Neural cell (in vitro differentiated cells): ENCODE measurements around the gene C3orf33. TPM values are rescaled to one million over a fixed set of nuclear protein-coding genes. Genes with fewer than 3 reads are reported as not detected.

Experiments used
- H2AFZ ChIP-seq: fragments of 200-600, 300-800 bp; sonication (generic), shearing (Covaris generic); 2 replicates; pipeline ENCODE4 v1.6.0; 2014; ENCODE audit warnings: low read depth, mild to moderate bottlenecking, antibody characterized with exemption, low read length, moderate library complexity
- H3F3A ChIP-seq: fragments of 200-600 bp; shearing (Covaris generic); 2 replicates; pipeline ENCODE4 v1.6.1; 2016; ENCODE audit warnings: mild to moderate bottlenecking, moderate library complexity, mixed read lengths, antibody characterized with exemption, low read length; ENCODE audit not compliant: insufficient read depth, poor library complexity, severe bottlenecking
- H3K27ac ChIP-seq: fragments of 200-600, 300-800 bp; sonication (generic), shearing (Covaris generic); 2 replicates; pipeline ENCODE4 v1.5.1; 2014; ENCODE audit warnings: mild to moderate bottlenecking, low read length, moderate library complexity
- H3K27me3 ChIP-seq: fragments of 300-800, 200-600 bp; sonication (generic), shearing (Covaris generic); 2 replicates; pipeline ENCODE4 v1.6.0; 2014; ENCODE audit warnings: mild to moderate bottlenecking, low read depth, low read length, moderate library complexity; ENCODE audit not compliant: insufficient read depth
- H3K36me3 ChIP-seq: fragments of 300-800, 200-600 bp; sonication (generic), shearing (Covaris generic); 2 replicates; pipeline ENCODE4 v1.5.1; 2014; ENCODE audit warnings: mild to moderate bottlenecking, antibody characterized with exemption, low read length, moderate library complexity; ENCODE audit not compliant: insufficient read depth
- H3K4me2 ChIP-seq: fragments of 300-800, 200-600 bp; sonication (generic), shearing (Covaris generic); 2 replicates; pipeline ENCODE4 v1.6.0; 2014; ENCODE audit warnings: mild to moderate bottlenecking, low read length
- H3K4me3 ChIP-seq: fragments of 300-800, 200-600 bp; sonication (generic), shearing (Covaris generic); 2 replicates; pipeline ENCODE4 v1.5.1; 2014; ENCODE audit warnings: mild to moderate bottlenecking, low read length, moderate library complexity
- H3K79me2 ChIP-seq: fragments of 200-600 bp; shearing (Covaris generic); replicated peaks from 2 replicates; pipeline ENCODE4 v1.6.0; 2014; ENCODE audit warnings: mild to moderate bottlenecking, low read length, moderate library complexity; ENCODE audit not compliant: insufficient read depth
- H3K9ac ChIP-seq: fragments of 300-800, 200-600 bp; sonication (generic), shearing (Covaris generic); 2 replicates; pipeline ENCODE4 v1.6.1; 2016; ENCODE audit warnings: mild to moderate bottlenecking, low read length, mixed read lengths
- H3K9me2 ChIP-seq: fragments of 200-600 bp; shearing (Covaris generic); 2 replicates; pipeline ENCODE4 v1.6.1; 2016; ENCODE audit warnings: mild to moderate bottlenecking, low read length, mixed read lengths; ENCODE audit not compliant: insufficient read depth
- H3K9me3 ChIP-seq: fragments of 200-600, 300-800 bp; sonication (generic), shearing (Covaris generic); 2 replicates; pipeline ENCODE4 v1.6.1; 2016; ENCODE audit warnings: mild to moderate bottlenecking, mixed run types, low read length, moderate library complexity, mixed read lengths
- H4K20me1 ChIP-seq: fragments of 200-600 bp; shearing (Covaris generic); 2 replicates; pipeline ENCODE4 v1.6.1; 2016; ENCODE audit warnings: mild to moderate bottlenecking, mixed run types; ENCODE audit not compliant: insufficient read depth
- EP300 ChIP-seq: fragments of 450-650 bp; conservative IDR thresholded peaks from 2 replicates; pipeline ENCODE4 v1.6.1; 2014; ENCODE audit warnings: antibody characterized with exemption, mild to moderate bottlenecking, moderate library complexity; ENCODE audit not compliant: poor library complexity, severe bottlenecking
- EZH2 ChIP-seq: fragments of 200-600, 300-800 bp; shearing (Covaris generic), sonication (generic); IDR thresholded peaks from 2 replicates; pipeline ENCODE4 v1.6.1; 2014; ENCODE audit warnings: antibody characterized with exemption, low read length, borderline replicate concordance, mild to moderate bottlenecking; ENCODE audit not compliant: insufficient read depth, poor library complexity, severe bottlenecking
- MXI1 ChIP-seq: fragments of 450-650 bp; conservative IDR thresholded peaks from 2 replicates; pipeline ENCODE4 v1.6.1; 2014; ENCODE audit warnings: antibody characterized with exemption, mild to moderate bottlenecking; ENCODE audit not compliant: poor library complexity, severe bottlenecking
- POLR2AphosphoS5 ChIP-seq: IDR thresholded peaks from 2 replicates; pipeline ENCODE4 v1.6.1; 2012
- RAD21 ChIP-seq: fragments of 450-650 bp; conservative IDR thresholded peaks from 2 replicates; pipeline ENCODE4 v1.6.1; 2014; ENCODE audit warnings: antibody characterized with exemption, mild to moderate bottlenecking, moderate library complexity
- SMC3 ChIP-seq: fragments of 450-650 bp; conservative IDR thresholded peaks from 2 replicates; pipeline ENCODE4 v1.6.1; 2014; ENCODE audit warnings: antibody characterized with exemption, mild to moderate bottlenecking, moderate library complexity; ENCODE audit not compliant: poor library complexity
- TAF1 ChIP-seq: IDR thresholded peaks from 2 replicates; pipeline ENCODE4 v1.6.1; 2012; ENCODE audit warnings: low read depth
- polyA plus RNA-seq: library from polyadenylated mRNA; depleted of rRNA; stranded (reverse); fragments of >200 nt; gene quantifications from 2 replicates; pipeline ENCODE4 v1.2.3, GENCODE V29; 2014
- TF ChIP-seq, protein P1 (sequence below): fragments of 450-650 bp; IDR thresholded peaks from 2 replicates; pipeline ENCODE4 v1.5.1; 2014; ENCODE audit warnings: antibody characterized with exemption, mild to moderate bottlenecking, moderate library complexity; ENCODE audit not compliant: poor library complexity, severe bottlenecking
- TF ChIP-seq, protein P2 (sequence below): IDR thresholded peaks from 2 replicates; pipeline ENCODE4 v1.6.1; 2012; ENCODE audit warnings: borderline replicate concordance

C3orf33 gene
- polyA plus RNA-seq, 1 donor from 2014 or later: 9.8 TPM

DNA sequence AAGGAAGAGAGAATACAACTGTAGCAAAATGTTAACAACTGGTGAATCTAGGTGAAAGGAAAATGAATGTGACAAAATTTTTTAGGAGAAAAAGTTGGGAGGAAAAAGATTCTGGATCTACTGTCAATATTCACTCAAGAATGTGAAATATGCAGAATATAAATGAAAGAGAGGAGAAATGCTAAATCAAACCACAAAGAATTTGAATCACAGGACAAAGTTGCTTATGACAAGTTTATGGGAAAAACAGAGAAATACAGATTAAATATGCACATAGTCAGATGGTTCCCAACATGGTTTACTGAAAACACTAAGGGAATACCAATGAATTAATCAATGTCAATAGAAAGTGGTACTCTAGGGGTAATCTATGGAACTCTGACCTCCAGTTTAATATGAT lies 27.6 kb downstream of the C3orf33 start:
- H3K9ac ChIP-seq: no peak overlapping the region

DNA sequence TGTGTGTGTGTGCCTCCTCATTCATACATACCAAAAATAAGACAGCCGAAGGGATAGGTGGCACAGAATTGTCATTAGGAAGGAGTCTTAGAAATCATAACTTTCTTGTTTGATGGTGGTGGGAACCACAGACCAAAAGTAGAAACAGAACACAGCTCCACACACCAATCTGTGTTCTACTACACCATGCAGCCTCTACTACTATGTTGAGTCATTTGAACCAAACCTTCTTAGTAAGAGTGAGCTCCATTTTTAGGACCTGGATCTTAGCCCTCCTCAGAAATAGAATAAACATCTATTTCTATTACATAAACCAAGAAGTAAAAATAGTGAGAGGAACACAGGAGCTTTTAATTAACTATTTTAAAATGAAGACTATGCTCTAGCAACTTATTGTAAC lies 33.3 kb downstream of the C3orf33 start:
- no peak for TF ChIP-seq SMC3
- no peak for TF ChIP-seq RAD21
- TF ChIP-seq MXI1: no peak
- no peak for TF ChIP-seq EP300
- no peak for TF ChIP-seq POLR2AphosphoS5
- TF ChIP-seq TAF1: no peak
- TF ChIP-seq, protein P1, sequence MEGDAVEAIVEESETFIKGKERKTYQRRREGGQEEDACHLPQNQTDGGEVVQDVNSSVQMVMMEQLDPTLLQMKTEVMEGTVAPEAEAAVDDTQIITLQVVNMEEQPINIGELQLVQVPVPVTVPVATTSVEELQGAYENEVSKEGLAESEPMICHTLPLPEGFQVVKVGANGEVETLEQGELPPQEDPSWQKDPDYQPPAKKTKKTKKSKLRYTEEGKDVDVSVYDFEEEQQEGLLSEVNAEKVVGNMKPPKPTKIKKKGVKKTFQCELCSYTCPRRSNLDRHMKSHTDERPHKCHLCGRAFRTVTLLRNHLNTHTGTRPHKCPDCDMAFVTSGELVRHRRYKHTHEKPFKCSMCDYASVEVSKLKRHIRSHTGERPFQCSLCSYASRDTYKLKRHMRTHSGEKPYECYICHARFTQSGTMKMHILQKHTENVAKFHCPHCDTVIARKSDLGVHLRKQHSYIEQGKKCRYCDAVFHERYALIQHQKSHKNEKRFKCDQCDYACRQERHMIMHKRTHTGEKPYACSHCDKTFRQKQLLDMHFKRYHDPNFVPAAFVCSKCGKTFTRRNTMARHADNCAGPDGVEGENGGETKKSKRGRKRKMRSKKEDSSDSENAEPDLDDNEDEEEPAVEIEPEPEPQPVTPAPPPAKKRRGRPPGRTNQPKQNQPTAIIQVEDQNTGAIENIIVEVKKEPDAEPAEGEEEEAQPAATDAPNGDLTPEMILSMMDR: no peak
- Histone ChIP-seq H3K9me2 (no peaks in the 10 kb centered on the region), H3K27me3 (no peaks in the 10 kb centered on the region)

More for the DNA sequence above, 27.6 kb downstream of the C3orf33 start:
- Histone ChIP-seq H3K4me3 (no peak overlapping the region), H3K27ac (no peak overlapping the region), H2AFZ (no peak overlapping the region), H3K9me2 (no peaks in the 10 kb centered on the region), H3F3A (no peaks in the 10 kb centered on the region), H3K27me3 (no peaks in the 10 kb centered on the region), H3K79me2 (no peaks in the 10 kb centered on the region), H3K4me2 (no peak overlapping the region), H3K36me3 (no peaks in the 10 kb centered on the region), H3K9me3 (no peaks in the 10 kb centered on the region), H4K20me1 (no peaks in the 10 kb centered on the region)
- TF ChIP-seq TAF1 (no peak), RAD21 (no peak), EZH2 (no peak), EP300 (no peak), POLR2AphosphoS5 (no peak)
- TF ChIP-seq, protein P1: no peak
- TF ChIP-seq, protein P2, sequence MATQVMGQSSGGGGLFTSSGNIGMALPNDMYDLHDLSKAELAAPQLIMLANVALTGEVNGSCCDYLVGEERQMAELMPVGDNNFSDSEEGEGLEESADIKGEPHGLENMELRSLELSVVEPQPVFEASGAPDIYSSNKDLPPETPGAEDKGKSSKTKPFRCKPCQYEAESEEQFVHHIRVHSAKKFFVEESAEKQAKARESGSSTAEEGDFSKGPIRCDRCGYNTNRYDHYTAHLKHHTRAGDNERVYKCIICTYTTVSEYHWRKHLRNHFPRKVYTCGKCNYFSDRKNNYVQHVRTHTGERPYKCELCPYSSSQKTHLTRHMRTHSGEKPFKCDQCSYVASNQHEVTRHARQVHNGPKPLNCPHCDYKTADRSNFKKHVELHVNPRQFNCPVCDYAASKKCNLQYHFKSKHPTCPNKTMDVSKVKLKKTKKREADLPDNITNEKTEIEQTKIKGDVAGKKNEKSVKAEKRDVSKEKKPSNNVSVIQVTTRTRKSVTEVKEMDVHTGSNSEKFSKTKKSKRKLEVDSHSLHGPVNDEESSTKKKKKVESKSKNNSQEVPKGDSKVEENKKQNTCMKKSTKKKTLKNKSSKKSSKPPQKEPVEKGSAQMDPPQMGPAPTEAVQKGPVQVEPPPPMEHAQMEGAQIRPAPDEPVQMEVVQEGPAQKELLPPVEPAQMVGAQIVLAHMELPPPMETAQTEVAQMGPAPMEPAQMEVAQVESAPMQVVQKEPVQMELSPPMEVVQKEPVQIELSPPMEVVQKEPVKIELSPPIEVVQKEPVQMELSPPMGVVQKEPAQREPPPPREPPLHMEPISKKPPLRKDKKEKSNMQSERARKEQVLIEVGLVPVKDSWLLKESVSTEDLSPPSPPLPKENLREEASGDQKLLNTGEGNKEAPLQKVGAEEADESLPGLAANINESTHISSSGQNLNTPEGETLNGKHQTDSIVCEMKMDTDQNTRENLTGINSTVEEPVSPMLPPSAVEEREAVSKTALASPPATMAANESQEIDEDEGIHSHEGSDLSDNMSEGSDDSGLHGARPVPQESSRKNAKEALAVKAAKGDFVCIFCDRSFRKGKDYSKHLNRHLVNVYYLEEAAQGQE: no peak

More for the DNA sequence above, 33.3 kb downstream of the C3orf33 start:
- Histone ChIP-seq H4K20me1 (no peaks in the 10 kb centered on the region), H3K36me3 (no peaks in the 10 kb centered on the region), H3K4me2 (no peak overlapping the region), H2AFZ (no peak overlapping the region), H3F3A (no peaks in the 10 kb centered on the region), H3K9ac (no peak overlapping the region), H3K27ac (no peak overlapping the region), H3K4me3 (no peak overlapping the region), H3K79me2 (no peaks in the 10 kb centered on the region), H3K9me3 (no peaks in the 10 kb centered on the region)
